HG03280 (cell line): ENCODE data around the gene CMPK1.
"Not testable (repeated sequence)": the region's sequence is repeated elsewhere in the genome, so short reads cannot be mapped to it uniquely, and the experiment has no call there.

Source experiments
- ATAC-seq: cut with Tn5 transposase; IDR thresholded peaks from one replicate; pipeline ENCODE4 v1.9.1; 2021; ENCODE audit warnings: mild to moderate bottlenecking, moderate library complexity; ENCODE audit not compliant: unreplicated experiment

Gene CMPK1, protein sequence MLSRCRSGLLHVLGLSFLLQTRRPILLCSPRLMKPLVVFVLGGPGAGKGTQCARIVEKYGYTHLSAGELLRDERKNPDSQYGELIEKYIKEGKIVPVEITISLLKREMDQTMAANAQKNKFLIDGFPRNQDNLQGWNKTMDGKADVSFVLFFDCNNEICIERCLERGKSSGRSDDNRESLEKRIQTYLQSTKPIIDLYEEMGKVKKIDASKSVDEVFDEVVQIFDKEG

DNA sequence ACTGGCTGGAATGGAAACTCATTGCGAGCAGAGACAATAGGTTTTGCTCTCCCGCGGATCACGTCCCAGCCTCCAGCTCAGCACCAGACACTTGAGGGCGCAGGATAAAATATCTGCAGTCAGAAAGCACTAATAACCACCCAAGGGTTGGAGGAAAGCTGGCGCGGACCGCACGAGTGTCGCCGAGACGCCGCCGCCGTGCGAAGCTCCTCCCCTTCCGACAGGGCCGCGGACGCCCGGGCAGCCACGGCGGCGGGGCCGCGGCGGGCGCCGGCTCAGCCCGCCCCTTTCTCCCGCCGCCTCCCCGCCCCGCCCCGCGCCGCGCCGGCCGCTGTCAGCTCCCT is at the start of gene CMPK1:
Gene CMPK1, plus strand, starts transcription at position 213 of the 344 bp plus-strand sequence. CDS start 156 bp downstream, outside the sequence.
- peak; percentile 72 for ATAC-seq

DNA sequence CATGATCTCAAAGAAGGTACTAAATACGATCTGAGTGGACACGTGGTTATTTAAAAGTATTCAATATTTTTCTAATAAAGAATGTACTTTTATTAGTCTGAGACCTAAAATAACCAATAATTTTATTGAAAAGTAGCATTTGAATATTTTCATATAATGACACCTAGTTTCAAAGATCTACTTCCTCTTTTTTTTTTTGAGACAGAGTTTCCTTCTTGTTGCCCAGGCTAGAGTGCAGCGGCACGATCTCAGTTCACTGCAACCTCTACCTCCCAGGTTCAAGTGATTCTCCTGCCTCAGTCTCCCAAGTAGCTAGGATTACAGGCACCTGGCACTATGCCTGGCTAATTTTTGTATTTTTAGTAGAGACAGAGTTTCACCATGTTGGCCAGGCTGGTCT is 45.5 kb upstream of the CMPK1 start:
- ATAC-seq, result not testable (repeated sequence)

DNA sequence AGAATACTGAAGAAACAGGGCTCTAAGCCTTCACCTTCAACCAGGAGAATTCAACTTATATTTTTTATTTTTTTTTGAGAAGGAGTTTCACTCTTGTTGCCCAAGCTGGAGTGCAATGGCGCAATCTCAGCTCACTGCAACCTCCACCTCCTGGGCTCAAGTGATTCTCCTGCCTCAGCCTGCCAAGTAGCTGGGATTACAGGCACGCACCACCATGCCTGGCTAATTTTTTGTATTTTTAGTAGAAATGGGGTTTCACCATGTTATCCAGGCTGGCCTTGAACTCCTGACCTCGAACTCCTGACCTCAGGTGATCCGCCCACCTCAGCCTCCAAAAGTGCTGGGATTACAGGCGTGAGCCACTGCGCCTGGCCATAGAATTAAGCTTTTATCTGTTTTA is 38.7 kb upstream of the CMPK1 start:
- ATAC-seq, result not testable (repeated sequence)

DNA sequence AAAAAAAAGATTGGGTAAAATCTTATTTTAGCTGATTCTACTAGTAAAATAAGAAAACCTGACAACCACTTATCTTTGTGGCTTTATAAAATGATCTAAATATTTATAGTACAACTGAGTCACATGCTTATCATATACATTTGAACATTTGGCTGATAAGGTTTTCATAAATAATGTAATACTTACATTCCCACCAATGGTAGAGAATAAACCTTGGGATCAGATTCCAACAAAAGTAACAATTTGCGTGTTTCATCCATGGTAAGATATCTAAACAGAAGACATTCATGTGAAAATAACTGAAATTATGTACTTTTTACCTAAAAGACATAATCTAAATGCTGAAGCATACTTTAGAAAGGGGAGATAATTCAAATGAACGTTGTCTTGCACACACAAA is 38.0 kb upstream of the CMPK1 start:
- ATAC-seq, result no peak

DNA sequence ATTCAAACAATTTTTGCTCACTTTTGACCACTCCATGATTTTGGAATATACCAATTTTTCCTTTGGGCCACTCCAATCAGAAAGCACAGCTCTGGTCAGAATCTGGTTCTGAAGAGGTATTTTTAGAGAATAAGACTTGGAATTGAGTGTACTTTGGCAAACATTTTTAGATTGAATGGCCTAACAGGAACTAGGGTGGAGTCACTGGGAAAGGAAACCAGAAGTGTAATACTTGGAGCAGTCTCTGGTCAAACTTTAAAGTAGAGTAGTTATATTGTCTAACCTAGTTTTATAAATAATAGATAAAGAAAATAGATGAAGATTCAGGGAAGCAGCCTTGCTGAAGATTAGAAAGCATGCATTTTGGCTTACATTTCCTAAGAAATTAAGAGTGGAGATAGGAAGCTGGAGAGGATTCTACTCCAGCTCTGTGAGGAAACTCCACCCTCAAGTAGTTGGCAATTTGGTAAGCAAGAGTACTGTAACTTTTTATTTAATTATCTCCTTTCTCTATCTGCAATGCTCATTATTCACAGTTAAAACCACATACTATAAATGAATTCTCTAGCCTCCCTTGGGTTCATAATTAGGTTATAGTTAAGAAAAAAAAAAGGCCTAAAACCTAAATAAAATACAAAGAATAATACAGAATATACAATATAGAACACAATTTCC is 35.4 kb upstream of the CMPK1 start:
- no peak for ATAC-seq

DNA sequence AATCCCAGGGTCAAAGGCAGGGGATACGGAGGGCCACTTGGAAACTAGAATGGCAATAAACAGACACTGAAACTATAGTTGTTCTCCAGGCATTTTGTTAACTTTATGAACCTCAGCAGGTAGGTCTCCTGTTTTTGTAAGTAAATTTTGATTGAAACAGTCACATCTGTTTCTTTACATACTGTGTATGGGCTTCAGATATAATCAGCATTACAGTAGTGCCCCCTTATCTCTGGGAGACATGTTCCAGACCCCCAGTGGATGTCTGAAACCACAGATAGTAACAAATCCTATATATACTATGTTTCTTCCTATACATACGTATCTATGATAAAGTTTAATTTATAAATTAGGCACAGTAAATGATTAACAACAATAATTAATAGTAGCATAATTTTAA is 31.1 kb upstream of the CMPK1 start:
- no peak for ATAC-seq

DNA sequence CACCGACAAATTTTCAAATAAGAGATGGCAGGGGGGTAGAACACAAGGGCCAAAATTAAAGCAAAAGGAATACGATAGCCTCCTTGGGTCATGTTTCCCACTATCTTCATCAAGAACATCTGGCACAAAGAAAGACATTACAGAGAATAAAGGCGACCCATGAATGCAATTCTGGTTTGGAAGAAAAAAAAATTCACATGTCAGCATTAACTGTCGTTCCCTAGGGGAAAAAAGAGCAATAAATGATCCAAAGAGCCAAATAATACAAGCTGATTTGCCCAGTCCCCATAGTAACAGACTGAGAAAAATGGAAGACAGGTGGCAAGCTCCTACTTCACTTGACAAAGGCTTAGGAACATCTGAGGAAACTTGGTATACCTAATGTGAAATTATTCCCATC is 24.2 kb upstream of the CMPK1 start:
- ATAC-seq, result no peak

DNA sequence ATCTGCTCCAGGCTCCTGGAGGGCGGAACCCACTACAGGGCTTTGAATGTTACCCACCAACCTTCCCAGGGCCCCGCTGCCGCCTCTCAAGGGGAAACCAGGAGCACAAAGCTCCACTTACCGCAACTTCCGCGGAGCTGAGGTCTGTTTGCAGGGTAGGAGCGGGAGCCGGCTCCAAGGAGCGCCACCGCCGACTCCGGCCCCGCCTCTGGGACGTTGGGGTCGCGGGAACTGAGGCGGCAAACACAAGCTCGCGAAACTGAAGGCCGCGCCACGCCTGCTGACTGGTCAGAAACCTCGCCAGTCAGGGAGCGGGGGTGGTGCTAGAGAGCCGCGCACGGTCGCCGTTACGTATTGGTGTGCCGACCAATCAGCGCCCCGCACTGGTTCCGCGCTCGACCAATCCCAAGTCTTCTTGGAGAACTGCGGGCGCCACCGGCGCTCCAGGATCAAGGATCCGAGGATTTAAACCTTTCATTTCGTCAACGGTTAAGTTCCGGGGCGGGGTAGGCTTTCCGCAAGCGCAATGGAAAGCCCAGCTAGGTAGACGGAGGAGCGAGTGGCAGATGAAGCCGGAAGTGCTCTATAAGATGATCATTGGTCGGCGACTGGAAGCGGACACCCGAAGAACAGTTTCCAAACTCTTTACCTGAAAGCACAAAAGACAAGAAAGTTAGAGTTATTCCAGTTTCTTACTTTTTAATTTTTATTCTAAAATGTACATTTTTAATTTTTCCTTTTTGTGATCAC is 19.5 kb upstream of the CMPK1 start, which contains the start of gene STIL:
Gene STIL, minus strand, starts transcription at position 233 of the 750 bp plus-strand sequence. CDS start 3,828 bp downstream, outside the sequence.
- peak; percentile 97 for ATAC-seq

DNA sequence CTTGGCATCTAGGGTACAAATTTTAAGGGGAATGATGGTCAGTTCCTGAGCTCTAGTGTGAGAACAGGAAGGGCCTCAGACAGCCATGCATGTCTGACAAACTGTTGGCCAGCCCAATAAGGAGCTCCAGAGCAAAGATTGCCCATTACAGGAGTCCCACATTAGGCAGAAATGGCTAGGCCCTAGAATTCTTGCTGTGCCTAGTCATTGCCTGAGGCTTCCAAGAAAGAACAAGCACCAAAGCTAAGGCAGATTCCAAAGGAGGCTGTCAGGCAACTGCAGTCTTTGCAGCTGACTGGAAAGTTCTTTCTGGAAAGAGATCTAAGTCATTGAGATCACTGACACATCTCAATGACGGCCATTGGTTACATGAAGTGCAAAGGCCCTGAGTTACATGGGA is 15.7 kb upstream of the CMPK1 start:
- ATAC-seq, result no peak

DNA sequence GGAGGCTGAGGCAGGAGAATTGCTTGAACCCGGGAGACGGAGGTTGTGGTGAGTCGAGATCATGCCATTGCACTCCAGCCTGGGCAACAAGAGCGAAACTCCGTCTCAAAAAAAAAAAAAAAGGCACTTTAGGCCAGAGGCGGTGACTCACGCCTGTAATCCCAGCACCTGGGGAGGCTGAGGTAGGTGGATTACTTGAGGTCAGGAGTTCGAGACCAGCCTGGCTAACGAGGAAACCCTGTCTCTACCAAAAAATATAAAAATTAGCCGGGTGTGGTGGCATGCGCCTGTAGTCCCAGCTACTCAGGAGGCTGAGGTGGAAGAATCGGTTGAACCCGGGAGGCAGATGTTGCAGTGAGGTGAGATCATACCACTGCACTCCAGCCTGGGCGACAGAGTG is 13.6 kb upstream of the CMPK1 start:
- ATAC-seq, result not testable (repeated sequence)

DNA sequence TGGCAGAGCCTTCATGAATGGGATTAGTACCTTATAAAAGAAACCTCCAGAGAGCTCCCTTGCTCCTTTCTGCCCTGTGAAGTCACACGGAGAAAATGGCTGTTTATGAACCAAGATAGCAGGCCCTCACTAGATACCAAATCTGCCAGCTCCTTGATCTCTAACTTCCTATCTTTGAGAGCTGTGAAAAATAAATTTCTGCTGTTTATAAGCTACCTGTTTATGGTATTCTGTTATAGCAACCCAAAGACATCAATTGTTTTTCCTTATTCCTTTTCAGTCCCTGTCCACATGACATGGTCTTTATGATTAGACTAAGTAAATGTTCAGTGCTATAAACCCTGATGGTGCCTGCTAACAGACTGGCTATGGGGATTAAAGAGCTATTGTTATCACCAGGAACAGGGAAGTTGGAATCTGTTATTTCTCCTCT is 10.0 kb upstream of the CMPK1 start:
- no peak for ATAC-seq

DNA sequence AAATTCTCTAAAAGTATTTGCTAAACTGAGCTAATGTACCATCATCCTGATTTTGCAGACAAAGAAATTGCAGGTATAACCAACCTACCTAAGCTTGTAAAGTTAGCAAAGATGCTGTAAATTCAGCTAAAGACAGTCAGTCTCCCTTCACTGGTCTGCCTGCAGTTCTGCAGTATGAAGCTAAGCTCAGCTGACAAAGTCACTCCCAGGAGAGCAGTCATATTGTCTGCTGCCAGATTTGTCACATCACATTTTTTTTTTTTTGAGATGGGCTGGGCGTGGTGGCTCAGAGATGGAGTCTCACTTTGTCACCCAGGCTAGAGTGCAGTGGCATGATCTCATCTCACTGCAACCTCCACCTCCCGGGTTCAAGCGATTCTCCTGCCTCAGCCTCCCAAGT is 8.9 kb upstream of the CMPK1 start:
- no peak for ATAC-seq

DNA sequence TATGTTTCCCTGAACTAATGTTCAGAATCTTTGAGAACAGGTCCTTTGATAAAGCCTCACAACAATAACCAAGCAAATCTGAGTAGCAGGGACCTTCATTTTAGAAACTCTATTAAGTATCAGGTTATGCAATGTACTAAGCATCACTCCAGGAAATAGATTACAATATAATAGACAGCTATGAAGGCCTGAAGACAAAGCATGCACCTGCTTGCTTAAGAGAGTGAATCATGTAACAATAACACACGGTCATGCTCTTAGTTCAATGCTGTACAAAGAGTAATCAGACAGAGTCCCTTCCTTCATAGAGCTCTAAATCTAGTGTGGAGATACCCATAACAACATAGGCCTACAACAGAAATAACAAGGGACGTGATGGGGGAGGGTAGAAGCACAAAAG is 8.1 kb upstream of the CMPK1 start:
- no peak for ATAC-seq

DNA sequence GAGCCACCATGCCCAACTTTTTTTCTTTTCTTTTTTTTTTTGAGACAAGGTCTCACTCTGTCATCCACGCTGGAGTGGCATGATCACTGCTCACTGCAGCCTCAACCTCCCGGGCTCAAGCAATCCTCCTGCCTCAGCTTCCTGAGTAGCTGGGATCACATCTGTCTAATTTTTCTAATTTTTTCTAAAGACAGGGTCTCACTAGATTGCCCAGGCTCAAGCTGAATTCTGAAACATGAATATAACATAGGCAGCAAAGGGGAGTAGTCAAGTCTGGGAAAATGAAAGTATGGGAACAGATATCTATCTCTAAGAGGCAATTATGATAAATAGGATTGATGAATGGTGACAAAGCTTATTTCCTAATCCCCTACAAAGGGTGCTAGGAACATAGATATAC is 7.3 kb upstream of the CMPK1 start:
- ATAC-seq, result no peak

DNA sequence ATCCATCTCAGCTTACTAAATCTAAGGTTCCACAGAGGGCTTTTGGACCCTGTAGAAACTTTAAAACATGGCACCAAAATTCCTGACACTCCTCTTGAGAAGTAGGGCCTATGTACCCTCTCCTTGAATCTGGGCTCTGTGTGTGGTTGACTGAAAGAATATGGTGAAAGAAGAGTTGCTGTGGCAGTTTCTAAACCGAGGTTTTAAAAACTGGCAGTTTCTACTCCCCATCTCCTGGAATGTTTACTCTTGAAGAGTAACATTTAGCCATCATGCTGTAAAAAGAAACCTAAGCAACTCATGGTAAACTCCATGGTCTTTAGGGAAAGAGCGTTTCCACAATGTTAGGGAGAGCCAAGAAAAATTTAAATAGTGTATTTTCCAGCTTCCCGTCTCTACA is 4.6 kb upstream of the CMPK1 start:
- no peak for ATAC-seq

DNA sequence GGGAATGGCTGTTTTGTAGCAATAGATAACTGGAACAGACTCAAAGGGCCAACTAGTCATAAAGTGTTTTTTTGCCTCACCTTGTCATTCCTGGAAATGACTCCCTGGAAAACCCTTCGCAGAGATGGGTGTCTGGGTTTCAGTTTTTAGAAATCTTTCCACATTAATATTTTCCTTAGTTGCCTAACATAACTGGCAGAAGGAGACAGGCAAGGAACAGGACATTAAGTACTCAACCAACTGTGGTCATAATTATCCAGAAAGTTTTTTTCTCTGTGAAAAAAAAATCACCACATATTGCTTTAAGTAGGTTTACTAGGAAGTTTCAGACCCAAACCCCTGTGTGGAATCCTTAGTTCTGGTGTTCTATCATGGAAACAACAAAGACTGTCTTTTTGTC is 3.4 kb upstream of the CMPK1 start:
- no peak for ATAC-seq

DNA sequence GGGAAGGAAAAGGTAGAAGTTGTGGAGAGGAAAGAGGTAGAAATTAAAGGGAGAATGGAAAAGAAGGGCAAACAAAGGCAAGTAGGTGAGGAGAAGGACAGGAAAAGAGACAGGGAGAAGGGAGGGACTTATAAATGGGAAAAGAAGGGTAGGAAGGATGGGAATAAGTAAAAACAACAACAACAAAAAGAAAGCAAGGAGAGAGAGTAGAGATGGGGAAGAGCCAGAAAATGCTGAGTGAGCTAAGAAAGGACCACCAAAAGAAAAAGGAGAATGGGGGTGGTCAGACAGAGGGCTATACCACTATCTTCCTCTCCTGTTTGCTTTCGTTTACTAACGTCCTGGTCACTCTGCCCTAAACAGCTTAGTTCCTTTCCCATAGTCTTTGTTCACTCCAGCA is 1.7 kb upstream of the CMPK1 start:
- no peak for ATAC-seq

DNA sequence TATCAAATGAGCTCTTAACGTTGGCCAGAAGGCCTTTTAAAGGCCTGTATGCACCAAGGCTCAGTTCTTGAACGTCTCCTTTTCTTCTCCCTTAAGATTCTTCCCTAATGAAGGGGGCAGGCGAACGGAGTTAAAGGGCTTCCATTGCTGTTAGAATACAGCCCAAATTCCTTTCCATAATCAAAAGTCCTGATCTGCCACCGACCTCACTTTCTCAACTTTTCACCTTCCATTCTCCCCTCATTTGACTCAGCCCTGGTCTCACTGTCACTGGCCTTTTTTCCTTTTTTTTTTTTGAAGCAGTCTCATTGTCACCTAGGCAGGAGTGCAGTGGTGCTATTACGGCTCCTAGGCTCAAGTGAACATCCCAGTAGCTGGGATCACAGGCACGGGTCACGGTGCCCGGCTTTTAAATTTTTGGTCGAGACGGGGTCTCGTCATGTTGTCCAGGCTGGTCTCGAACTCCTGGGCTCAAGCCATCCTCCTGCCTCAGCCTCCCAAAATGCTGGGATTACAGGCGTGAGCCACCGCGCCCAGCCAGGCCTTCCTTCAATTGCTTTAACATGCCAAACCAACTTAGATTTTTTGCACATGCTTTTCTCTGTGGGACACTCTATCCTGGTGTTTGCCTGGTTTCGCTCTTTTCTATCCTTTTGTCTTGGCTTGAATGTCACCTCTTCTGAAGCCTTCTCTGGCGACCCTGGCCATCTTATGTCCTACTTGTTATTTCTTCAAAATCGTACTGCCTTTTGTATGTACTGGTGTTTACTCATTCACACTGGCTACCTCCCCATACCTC is 612 bp upstream of the CMPK1 start:
- ATAC-seq, result no peak

DNA sequence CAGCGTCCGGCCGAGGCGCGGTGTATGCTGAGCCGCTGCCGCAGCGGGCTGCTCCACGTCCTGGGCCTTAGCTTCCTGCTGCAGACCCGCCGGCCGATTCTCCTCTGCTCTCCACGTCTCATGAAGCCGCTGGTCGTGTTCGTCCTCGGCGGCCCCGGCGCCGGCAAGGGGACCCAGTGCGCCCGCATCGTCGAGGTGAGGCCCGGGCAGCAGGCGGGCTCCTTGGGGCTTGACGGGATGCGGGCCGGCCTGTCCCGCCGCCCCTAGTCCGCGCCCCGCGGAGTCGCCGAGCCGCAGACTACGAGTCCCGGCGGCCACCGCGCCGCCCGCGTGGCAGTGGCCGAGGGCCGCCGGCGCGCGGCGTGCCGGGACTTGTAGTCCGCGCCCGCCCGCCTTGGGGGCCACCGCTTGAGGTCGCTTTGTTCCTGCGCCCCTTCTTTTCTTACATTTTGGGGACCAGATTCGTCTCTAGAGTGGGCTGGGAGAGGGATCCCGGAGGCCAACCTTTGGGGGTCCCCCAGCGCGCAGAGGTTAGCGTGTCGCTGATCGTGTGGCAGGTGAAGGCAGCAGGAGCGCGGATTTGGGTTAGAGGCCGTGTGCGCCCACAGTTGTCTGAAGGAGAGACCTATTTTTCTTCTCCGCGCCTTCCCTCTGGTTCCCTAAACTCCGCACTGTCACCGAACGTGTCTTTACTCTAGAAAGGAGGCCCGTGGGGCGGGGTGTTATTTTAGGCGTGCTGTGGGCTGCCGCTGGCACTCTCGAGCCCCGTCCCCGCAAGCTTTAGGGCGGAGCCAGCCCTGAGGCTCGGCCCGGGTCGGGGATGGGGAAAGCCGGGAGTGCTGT is 553 bp downstream of the CMPK1 start:
- peak; percentile 91 for ATAC-seq

DNA sequence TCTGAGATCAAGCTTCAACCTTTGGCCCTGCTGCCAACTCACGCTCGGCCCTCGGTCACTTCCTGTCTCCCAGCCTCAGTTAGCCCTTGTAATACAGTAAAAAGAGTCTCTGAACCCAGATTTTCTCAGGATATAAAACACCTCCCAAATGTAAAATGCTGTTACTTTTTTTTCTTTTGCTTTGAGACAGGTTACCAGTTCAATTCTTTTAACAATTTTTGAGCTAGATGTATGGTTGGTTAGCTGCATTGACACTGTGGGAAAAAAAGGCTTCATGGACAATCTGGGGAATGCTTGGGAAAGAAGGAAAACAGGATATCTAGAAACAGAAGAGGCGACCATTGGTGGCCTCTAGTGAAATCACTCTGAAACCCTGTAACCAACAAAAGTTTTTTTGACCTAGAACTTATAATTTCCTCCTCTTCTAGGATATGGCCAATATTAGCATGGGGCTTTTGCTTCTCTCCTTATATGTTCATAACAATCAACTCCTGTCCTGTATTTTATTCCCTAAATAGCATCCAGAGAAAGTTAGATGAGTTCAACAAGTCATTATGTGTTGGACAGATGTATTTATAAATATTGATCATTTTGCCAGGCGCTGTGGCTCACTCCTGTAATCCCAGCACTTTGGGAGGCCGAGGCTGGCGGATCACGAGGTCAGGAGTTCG is 1.3 kb downstream of the CMPK1 start:
- ATAC-seq, result no peak
